H1 (cell line): ENCODE results near the gene NINJ2.

Experiments
- HDAC2 ChIP-seq, 2 experiments: fragments of 300-600 bp in 1 of 2; sonication (generic) in 1 of 2; IDR thresholded peaks; 2 replicates each; pipeline ENCODE4 v1.6.1; 2011 to 2012; ENCODE audit warnings: low read depth in 2 of 2, low read length in 2 of 2, mild to moderate bottlenecking in 2 of 2, moderate library complexity in 2 of 2, borderline replicate concordance in 1 of 2, inconsistent platforms in 1 of 2
- NRF1 ChIP-seq: IDR thresholded peaks from 2 replicates; pipeline ENCODE4 v1.6.1; 2011; ENCODE audit warnings: mild to moderate bottlenecking, low read depth, low read length, improper control_type of control experiment
- POLR2AphosphoS5 ChIP-seq: IDR thresholded peaks from 2 replicates; pipeline ENCODE4 v1.6.1; 2011; ENCODE audit warnings: low read depth, low read length
- RBBP5 ChIP-seq: IDR thresholded peaks from 2 replicates; pipeline ENCODE4 v1.7.1; 2012; ENCODE audit warnings: low read depth, mild to moderate bottlenecking, inconsistent platforms, low read length, moderate library complexity, borderline replicate concordance
- TEAD4 ChIP-seq: IDR thresholded peaks from 2 replicates; pipeline ENCODE4 v1.6.1; 2012; ENCODE audit warnings: low read depth, low read length, inconsistent platforms, mixed read lengths
- YY1 ChIP-seq: IDR thresholded peaks from 2 replicates; pipeline ENCODE4 v1.6.1; 2011; ENCODE audit warnings: low read depth, mild to moderate bottlenecking, low read length
- TF ChIP-seq, protein P1 (sequence below), 3 experiments: IDR thresholded peaks; 1 replicate in 2 of 3; 2 replicates in 1 of 3; pipeline versions ENCODE4 v1.5.1 to v1.6.1; 2011; ENCODE audit warnings: low read length in 3 of 3, mild to moderate bottlenecking in 3 of 3, inconsistent platforms in 2 of 3, low read depth in 1 of 3, moderate library complexity in 1 of 3; ENCODE audit not compliant: insufficient read depth in 1 of 3; ENCODE audit errors: control extremely low read depth in 1 of 3

DNA sequence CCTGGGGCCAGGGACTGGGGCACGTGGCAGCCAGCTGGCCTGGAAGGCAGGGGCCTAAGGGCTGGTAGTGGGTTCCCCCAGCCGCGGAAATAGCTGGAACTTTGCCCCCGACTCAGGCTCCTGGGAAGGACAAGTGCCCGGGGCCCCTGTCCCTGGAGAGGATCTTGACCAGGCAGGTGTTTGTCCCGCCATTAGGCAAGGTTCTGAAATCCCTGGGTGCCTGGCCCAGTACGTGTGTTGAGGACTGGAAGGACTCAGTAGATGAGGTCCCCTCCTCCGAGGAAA, 109.3 kb downstream of the NINJ2 start:
- TF ChIP-seq, protein P1, sequence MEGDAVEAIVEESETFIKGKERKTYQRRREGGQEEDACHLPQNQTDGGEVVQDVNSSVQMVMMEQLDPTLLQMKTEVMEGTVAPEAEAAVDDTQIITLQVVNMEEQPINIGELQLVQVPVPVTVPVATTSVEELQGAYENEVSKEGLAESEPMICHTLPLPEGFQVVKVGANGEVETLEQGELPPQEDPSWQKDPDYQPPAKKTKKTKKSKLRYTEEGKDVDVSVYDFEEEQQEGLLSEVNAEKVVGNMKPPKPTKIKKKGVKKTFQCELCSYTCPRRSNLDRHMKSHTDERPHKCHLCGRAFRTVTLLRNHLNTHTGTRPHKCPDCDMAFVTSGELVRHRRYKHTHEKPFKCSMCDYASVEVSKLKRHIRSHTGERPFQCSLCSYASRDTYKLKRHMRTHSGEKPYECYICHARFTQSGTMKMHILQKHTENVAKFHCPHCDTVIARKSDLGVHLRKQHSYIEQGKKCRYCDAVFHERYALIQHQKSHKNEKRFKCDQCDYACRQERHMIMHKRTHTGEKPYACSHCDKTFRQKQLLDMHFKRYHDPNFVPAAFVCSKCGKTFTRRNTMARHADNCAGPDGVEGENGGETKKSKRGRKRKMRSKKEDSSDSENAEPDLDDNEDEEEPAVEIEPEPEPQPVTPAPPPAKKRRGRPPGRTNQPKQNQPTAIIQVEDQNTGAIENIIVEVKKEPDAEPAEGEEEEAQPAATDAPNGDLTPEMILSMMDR (IDR thresholded peaks at IDR 0.05; ENCODE audit: control extremely low read depth in 1 of 3, insufficient read depth in 1 of 3, low read depth in 1 of 3, low read length in 3 of 3) = no peak
- no peak for TF ChIP-seq TEAD4
- TF ChIP-seq NRF1 = no peak
- no peak for TF ChIP-seq YY1
- no peak for TF ChIP-seq RBBP5
- no peak for TF ChIP-seq POLR2AphosphoS5
- no peak for TF ChIP-seq HDAC2 (IDR thresholded peaks at IDR 0.05; ENCODE audit: borderline replicate concordance in 1 of 2, low read depth in 2 of 2, low read length in 2 of 2)
